B cell (primary cell): ENCODE results near the gene ANK3. TPM values are rescaled to one million over a fixed set of nuclear protein-coding genes. Genes with fewer than 3 reads are reported as not detected.

Experiments used
- ATAC-seq: fragments of 200-7000 bp; cut with Tn5 transposase; one replicate; pipeline ENCODE4 v1.10.0; 2021; ENCODE audit warnings: low read depth, mild to moderate bottlenecking, moderate number of reproducible peaks, moderate library complexity
- CTCF ChIA-PET: fragments of 350-600 bp; sonication (Branson Sonifier 250); formaldehyde crosslinking; loops from one replicate; lab custom pipeline; 2021; ENCODE audit warnings: antibody characterized with exemption, inconsistent platforms; lab: Charles Lee
- POLR2A ChIA-PET: fragments of 350-600 bp; sonication (Branson Sonifier 250); formaldehyde crosslinking; loops from one replicate; lab custom pipeline; 2021; ENCODE audit warnings: antibody characterized with exemption; lab: Charles Lee
- DNase-seq: peaks from one replicate; pipeline ENCODE4 v3.0.0; 2013
- H2AFZ ChIP-seq: 2 replicates; pipeline ENCODE4 v1.6.1; 2012; ENCODE audit warnings: mild to moderate bottlenecking, low read depth, low read length; ENCODE audit not compliant: insufficient read depth, poor library complexity, severe bottlenecking
- H3K27ac ChIP-seq, 2 donors: 1 replicate in 1 of 2; 2 replicates in 1 of 2; pipeline ENCODE4 v1.5.1; 2012 to 2013; ENCODE audit warnings: low read length in 2 of 2, mild to moderate bottlenecking in 2 of 2, moderate library complexity in 1 of 2
- H3K27me3 ChIP-seq, 4 experiments: fragments of 200-600 bp in 1 of 4; sonication (generic) in 1 of 4; replicated peaks in 1 of 4; 1 replicate in 2 of 4; 2 replicates in 2 of 4; pipeline versions ENCODE4 v1.6.1 to v1.7.0; 2013 to 2016; ENCODE audit warnings: low read length in 3 of 4, mild to moderate bottlenecking in 2 of 4, mixed read lengths in 1 of 4, moderate library complexity in 1 of 4; ENCODE audit not compliant: insufficient read depth in 4 of 4, control insufficient read depth in 3 of 4; ENCODE audit errors: control extremely low read depth in 1 of 4
- H3K36me3 ChIP-seq, 2 experiments: replicated peaks in 1 of 2; 1 replicate in 1 of 2; 2 replicates in 1 of 2; pipeline versions ENCODE4 v1.6.1 to v1.7.1; 2013; ENCODE audit warnings: low read length in 1 of 2; ENCODE audit not compliant: insufficient read depth in 2 of 2, control insufficient read depth in 1 of 2; ENCODE audit errors: control extremely low read depth in 1 of 2, extremely low read depth in 1 of 2
- H3K4me1 ChIP-seq, 2 donors: fragments of 200-600 bp in 1 of 2; sonication (generic) in 1 of 2; 1 replicate in 1 of 2; 2 replicates in 1 of 2; pipeline versions ENCODE4 v1.5.1 to v1.6.1; 2013 to 2017; ENCODE audit warnings: low read length in 2 of 2; ENCODE audit not compliant: control insufficient read depth in 2 of 2, insufficient read depth in 2 of 2
- H3K4me2 ChIP-seq: replicated peaks from 2 replicates; pipeline ENCODE3; 2012; ENCODE audit warnings: mild to moderate bottlenecking, low read depth, low read length; ENCODE audit not compliant: poor library complexity, severe bottlenecking
- H3K4me3 ChIP-seq, 5 experiments: fragments of 200-600 bp in 1 of 5; sonication (generic) in 1 of 5; 1 replicate in 3 of 5; 2 replicates in 2 of 5; pipeline versions ENCODE4 v1.5.1 to v1.7.0; 2011 to 2016; ENCODE audit warnings: low read length in 4 of 5, mild to moderate bottlenecking in 4 of 5, low read depth in 2 of 5, control low read depth in 1 of 5, moderate library complexity in 1 of 5; ENCODE audit not compliant: insufficient read depth in 1 of 5; ENCODE audit errors: control extremely low read depth in 1 of 5, extremely low read depth in 1 of 5
- H3K79me2 ChIP-seq: fragments of 200-600 bp; sonication (generic); one replicate; pipeline ENCODE4 v1.6.0; 2016; ENCODE audit warnings: low read length; ENCODE audit not compliant: control insufficient read depth, insufficient read depth
- H3K9ac ChIP-seq: fragments of 200-600 bp; sonication (generic); 2 replicates; pipeline ENCODE4 v1.6.1; 2017; ENCODE audit warnings: mild to moderate bottlenecking, low read length, moderate library complexity
- H3K9me3 ChIP-seq, 3 donors: one replicate each; pipeline versions ENCODE4 v1.6.1 to v1.7.1; 2013; ENCODE audit warnings: low read length in 2 of 3; ENCODE audit not compliant: control insufficient read depth in 2 of 3, insufficient read depth in 1 of 3; ENCODE audit errors: control extremely low read depth in 1 of 3
- H4K20me1 ChIP-seq: 2 replicates; pipeline ENCODE4 v1.6.0; 2012; ENCODE audit warnings: mild to moderate bottlenecking, low read length; ENCODE audit not compliant: insufficient read depth, control insufficient read depth, poor library complexity, severe bottlenecking
- H3K27ac Mint-ChIP-seq: one replicate; pipeline ENCODE4 v1.8.0; 2021; ENCODE audit warnings: mixed read lengths
- H3K27me3 Mint-ChIP-seq: one replicate; pipeline ENCODE4 v1.8.0; 2021; ENCODE audit warnings: mixed read lengths
- H3K4me1 Mint-ChIP-seq: one replicate; pipeline ENCODE4 v1.8.0; 2021; ENCODE audit warnings: mixed read lengths
- H3K4me3 Mint-ChIP-seq: one replicate; pipeline ENCODE4 v1.8.0; 2021; ENCODE audit warnings: mixed read lengths
- H3K9me3 Mint-ChIP-seq: one replicate; pipeline ENCODE4 v1.8.0; 2022; ENCODE audit warnings: mixed read lengths; ENCODE audit not compliant: insufficient read depth
- EZH2 ChIP-seq: IDR thresholded peaks from 2 replicates; pipeline ENCODE4 v1.6.1; 2012; ENCODE audit warnings: borderline replicate concordance, low read depth, mild to moderate bottlenecking, moderate library complexity, low read length; ENCODE audit not compliant: insufficient read depth, poor library complexity, severe bottlenecking
- WGBS: methylation state at CpG from one replicate; pipeline ENCODE4 v1.1.5; 2013; ENCODE audit warnings: missing lambda C conversion rate; ENCODE audit not compliant: insufficient coverage; 5-methylcytosine and 5-hydroxymethylcytosine counted together
- intact Hi-C: fragments of 100-400 bp; cut with micrococcal nuclease; formaldehyde crosslinking; loops from one replicate; pipeline ENCODE4 v1.10.0; 2022
- polyA plus RNA-seq: library from polyadenylated mRNA; depleted of rRNA; stranded (reverse); fragments of >200 nt; gene quantifications from 2 replicates; pipeline ENCODE4 v1.2.3, GENCODE V29; 2012
- total RNA-seq, 2 donors: library from RNA; stranded (reverse); fragments of 120-200 nt in 1 of 2; gene quantifications; 1 replicate in 1 of 2; 2 replicates in 1 of 2; pipeline versions ENCODE4 v1.2.3 to v1.2.4, GENCODE V29; 2013 to 2022
- TF ChIP-seq, protein P1 (sequence below): fragments of 200-600 bp; IDR thresholded peaks from one replicate; pipeline ENCODE4 v1.8.0; 2022; ENCODE audit warnings: antibody characterized with exemption, mild to moderate bottlenecking

Gene ANK3
- total and polyA plus RNA-seq, 2 donors (not counting 1 experiment from before 2014, with no cell fraction given), result 4.9 to 21.6 TPM

DNA sequence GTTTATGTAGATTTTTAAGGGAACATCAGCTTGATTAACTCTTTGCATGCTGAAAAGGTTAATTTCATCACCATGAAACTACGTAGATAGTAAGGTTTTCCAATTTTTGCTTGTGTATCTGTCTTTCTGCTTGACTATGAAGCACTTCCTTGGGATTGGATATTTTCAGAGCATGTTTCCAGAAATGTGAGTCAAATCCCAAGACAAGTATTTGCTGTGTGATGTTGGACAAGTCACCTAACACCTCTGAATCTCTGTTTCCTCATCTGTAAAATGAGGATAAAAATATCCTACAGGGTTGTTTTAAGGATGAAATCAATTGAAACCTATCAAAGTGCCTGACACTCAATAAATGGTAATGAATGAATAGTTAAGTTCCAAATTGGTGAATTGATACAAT is 42.4 kb downstream of the ANK3 start:
- H3K36me3 ChIP-seq, result no peaks in the 10 kb centered on the region
- ATAC-seq (no peak), DNase-seq (no peak)
- H2AFZ ChIP-seq, result no peak overlapping the region
- no peaks in the 10 kb centered on the region for H3K27me3 ChIP-seq
- no peak overlapping the region for H3K27ac ChIP-seq
- intact Hi-C loops, result no loop called here
- H3K4me1 Mint-ChIP-seq, result peaks cover 35% of the 10 kb centered on the region
- H3K9me3 ChIP-seq, result no peaks in the 10 kb centered on the region
- H3K4me3 ChIP-seq, result no peak overlapping the region
- WGBS, result 100% methylated on average over 1 of the region's 1 CpG
- no peaks in the 10 kb centered on the region for H3K27me3 Mint-ChIP-seq
- TF ChIP-seq, protein P1, sequence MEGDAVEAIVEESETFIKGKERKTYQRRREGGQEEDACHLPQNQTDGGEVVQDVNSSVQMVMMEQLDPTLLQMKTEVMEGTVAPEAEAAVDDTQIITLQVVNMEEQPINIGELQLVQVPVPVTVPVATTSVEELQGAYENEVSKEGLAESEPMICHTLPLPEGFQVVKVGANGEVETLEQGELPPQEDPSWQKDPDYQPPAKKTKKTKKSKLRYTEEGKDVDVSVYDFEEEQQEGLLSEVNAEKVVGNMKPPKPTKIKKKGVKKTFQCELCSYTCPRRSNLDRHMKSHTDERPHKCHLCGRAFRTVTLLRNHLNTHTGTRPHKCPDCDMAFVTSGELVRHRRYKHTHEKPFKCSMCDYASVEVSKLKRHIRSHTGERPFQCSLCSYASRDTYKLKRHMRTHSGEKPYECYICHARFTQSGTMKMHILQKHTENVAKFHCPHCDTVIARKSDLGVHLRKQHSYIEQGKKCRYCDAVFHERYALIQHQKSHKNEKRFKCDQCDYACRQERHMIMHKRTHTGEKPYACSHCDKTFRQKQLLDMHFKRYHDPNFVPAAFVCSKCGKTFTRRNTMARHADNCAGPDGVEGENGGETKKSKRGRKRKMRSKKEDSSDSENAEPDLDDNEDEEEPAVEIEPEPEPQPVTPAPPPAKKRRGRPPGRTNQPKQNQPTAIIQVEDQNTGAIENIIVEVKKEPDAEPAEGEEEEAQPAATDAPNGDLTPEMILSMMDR, result no peak
- TF ChIP-seq EZH2, result no peak
- no peaks in the 10 kb centered on the region for H3K9me3 Mint-ChIP-seq
- POLR2A ChIA-PET, result no interaction called here
- H3K9ac ChIP-seq, result no peak overlapping the region
- H3K4me1 ChIP-seq, result peaks cover 24 to 25% of the 10 kb centered on the region in 2 donors
- CTCF ChIA-PET, result no interaction called here
- no peaks in the 10 kb centered on the region for H3K79me2 ChIP-seq
- H3K4me2 ChIP-seq, result no peak overlapping the region
- H4K20me1 ChIP-seq, result no peaks in the 10 kb centered on the region
- no peak overlapping the region for H3K27ac Mint-ChIP-seq
- H3K4me3 Mint-ChIP-seq, result no peak overlapping the region

DNA sequence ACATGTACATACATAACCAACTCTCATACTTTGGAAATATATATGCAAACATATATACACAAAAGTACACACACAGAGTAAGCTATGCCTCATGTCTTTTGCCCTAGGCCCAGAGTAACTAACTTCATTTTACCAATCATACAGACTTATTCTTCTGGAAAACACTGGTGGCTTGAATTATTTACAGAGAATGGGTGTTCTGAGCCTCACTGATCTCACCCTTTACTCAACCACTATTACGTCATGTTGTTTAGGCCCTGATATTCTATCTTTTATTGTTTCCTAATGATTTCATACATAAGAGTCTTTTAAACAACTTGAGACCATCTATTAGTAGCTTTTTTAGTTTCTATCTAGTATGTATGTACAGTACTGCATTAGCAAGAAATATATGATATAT is 43.0 kb downstream of the ANK3 start:
- CTCF ChIA-PET, result no interaction called here
- no peak overlapping the region for H3K9ac ChIP-seq
- no peaks in the 10 kb centered on the region for H3K9me3 ChIP-seq
- H3K4me2 ChIP-seq, result no peak overlapping the region
- no peaks in the 10 kb centered on the region for H3K27me3 ChIP-seq
- H3K27me3 Mint-ChIP-seq, result no peaks in the 10 kb centered on the region
- no peaks in the 10 kb centered on the region for H3K36me3 ChIP-seq
- H3K9me3 Mint-ChIP-seq, result no peaks in the 10 kb centered on the region
- ATAC-seq (no peak), DNase-seq (no peak)
- H3K4me3 Mint-ChIP-seq, result no peak overlapping the region
- intact Hi-C loops, result no loop called here
- H3K79me2 ChIP-seq, result no peaks in the 10 kb centered on the region
- no peak overlapping the region for H3K27ac Mint-ChIP-seq
- no peak overlapping the region for H2AFZ ChIP-seq
- H3K4me1 Mint-ChIP-seq, result peaks cover 29% of the 10 kb centered on the region
- no peaks in the 10 kb centered on the region for H4K20me1 ChIP-seq
- H3K27ac ChIP-seq, result no peak overlapping the region
- WGBS, result no CpG with 5 or more reads among the region's 1 CpG
- peaks cover 18 to 19% of the 10 kb centered on the region in 2 donors for H3K4me1 ChIP-seq
- TF ChIP-seq EZH2, result no peak
- TF ChIP-seq, protein P1, result no peak
- no peak overlapping the region for H3K4me3 ChIP-seq
- POLR2A ChIA-PET, result no interaction called here
